Neural progenitor cell (in vitro differentiated cells): ENCODE data around the gene ZNF862.

Source experiments
- EZH2 ChIP-seq: fragments of 200-600 bp; sonication (generic); IDR thresholded peaks from 2 replicates; pipeline ENCODE4 v1.6.1; 2017; ENCODE audit warnings: antibody characterized with exemption, mild to moderate bottlenecking, moderate library complexity
- EZH2phosphoT487 ChIP-seq: fragments of 200-600 bp; sonication (generic); IDR thresholded peaks from 2 replicates; pipeline ENCODE4 v1.6.1; 2017; ENCODE audit warnings: antibody characterized with exemption
- TF ChIP-seq, protein P1 (sequence below): fragments of 200-600 bp; sonication (generic); IDR thresholded peaks from 2 replicates; pipeline ENCODE4 v1.5.1; 2017; ENCODE audit warnings: antibody characterized with exemption, mild to moderate bottlenecking

DNA sequence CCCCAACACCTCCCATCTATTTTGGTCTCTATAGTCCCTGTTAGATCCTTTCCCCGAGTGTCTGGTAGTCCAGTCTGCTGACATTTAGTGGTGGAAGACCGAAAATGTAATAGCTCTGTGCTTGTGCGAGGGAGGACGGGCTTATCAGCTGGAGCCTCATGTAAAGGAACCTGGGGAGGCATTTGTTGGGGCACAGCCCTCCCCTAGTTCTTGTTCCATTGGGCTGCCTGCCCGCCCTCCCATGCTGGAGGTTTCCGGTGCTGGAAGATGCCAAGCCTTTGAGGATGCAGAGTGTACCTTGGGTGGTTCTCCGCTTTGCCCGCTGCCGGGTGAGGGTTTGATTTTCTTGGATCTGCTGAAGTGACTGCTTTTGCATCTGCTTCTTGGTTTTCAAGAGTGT is 5.4 kb downstream of the ZNF862 start:
- TF ChIP-seq, protein P1, sequence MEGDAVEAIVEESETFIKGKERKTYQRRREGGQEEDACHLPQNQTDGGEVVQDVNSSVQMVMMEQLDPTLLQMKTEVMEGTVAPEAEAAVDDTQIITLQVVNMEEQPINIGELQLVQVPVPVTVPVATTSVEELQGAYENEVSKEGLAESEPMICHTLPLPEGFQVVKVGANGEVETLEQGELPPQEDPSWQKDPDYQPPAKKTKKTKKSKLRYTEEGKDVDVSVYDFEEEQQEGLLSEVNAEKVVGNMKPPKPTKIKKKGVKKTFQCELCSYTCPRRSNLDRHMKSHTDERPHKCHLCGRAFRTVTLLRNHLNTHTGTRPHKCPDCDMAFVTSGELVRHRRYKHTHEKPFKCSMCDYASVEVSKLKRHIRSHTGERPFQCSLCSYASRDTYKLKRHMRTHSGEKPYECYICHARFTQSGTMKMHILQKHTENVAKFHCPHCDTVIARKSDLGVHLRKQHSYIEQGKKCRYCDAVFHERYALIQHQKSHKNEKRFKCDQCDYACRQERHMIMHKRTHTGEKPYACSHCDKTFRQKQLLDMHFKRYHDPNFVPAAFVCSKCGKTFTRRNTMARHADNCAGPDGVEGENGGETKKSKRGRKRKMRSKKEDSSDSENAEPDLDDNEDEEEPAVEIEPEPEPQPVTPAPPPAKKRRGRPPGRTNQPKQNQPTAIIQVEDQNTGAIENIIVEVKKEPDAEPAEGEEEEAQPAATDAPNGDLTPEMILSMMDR, result no peak
- TF ChIP-seq EZH2phosphoT487 (no peak), EZH2 (no peak)
